GM06990 (cell line): ENCODE results near the gene TRERF1.

ENCODE experiments used
- DNase-seq: peaks from one replicate; pipeline ENCODE4 v3.0.0-alpha.2; 2011; ENCODE audit not compliant: insufficient read length; ENCODE audit errors: extremely low read depth
- H3K27me3 ChIP-seq: replicated peaks from 2 replicates; pipeline ENCODE4 v1.6.0; 2011; ENCODE audit warnings: low read length; ENCODE audit not compliant: control insufficient read depth, insufficient read depth
- H3K36me3 ChIP-seq: 2 replicates; pipeline ENCODE4 v1.5.1; 2011; ENCODE audit warnings: low read length; ENCODE audit not compliant: control insufficient read depth, insufficient read depth
- H3K4me3 ChIP-seq: replicated peaks from 2 replicates; pipeline ENCODE4 v1.5.1; 2011; ENCODE audit warnings: low read depth, mild to moderate bottlenecking, control low read depth, low read length
- CTCF ChIP-seq: IDR thresholded peaks from 2 replicates; pipeline ENCODE4 v1.5.1; 2011; ENCODE audit warnings: low read length, control low read depth, mild to moderate bottlenecking, inconsistent platforms; ENCODE audit not compliant: insufficient read depth, poor library complexity, severe bottlenecking

The TRERF1 gene

DNA sequence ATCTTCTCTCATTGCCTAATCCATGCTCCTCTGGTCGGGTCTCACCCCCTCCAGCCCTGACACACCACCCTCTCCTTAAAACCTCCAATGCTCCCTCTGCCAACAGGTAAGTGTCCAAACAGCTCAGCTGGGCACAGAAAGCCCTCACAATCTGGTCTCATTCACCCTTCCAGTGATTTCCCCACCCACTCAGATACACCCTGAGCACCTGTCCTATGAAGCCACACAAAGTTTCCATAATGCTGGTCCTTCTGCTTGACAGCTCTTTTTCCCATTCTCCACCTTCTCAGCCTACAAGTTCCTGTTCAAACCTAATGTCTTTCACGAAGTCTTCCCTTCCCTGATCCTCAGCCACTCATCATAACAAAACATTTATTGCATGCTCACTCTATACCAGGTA lies 164.0 kb downstream of the TRERF1 start:
- no peaks in the 10 kb centered on the region for H3K27me3 ChIP-seq
- no peaks in the 10 kb centered on the region for H3K36me3 ChIP-seq
- no peak for DNase-seq
- H3K4me3 ChIP-seq = no peak overlapping the region
- no peak for TF ChIP-seq CTCF

- no peaks in the 10 kb centered on the region for H3K27me3 ChIP-seq
- no peaks in the 10 kb centered on the region; the same call in 1 of the 2 replicates for H3K36me3 ChIP-seq
- no peak overlapping the region for H3K4me3 ChIP-seq
- DNase-seq = no peak
- TF ChIP-seq CTCF = no peak
These were observed 170.2 kb downstream of the TRERF1 start for GRCh38 chr6:42281570-42281969.

- no peak for TF ChIP-seq CTCF
- DNase-seq = no peak
- Histone ChIP-seq H3K36me3 (no peaks in the 10 kb centered on the region; the same call in 1 of the 2 replicates), H3K27me3 (no peaks in the 10 kb centered on the region), H3K4me3 (no peak overlapping the region)
These were observed 170.7 kb downstream of the TRERF1 start for GRCh38 chr6:42280966-42281533.

- TF ChIP-seq CTCF = no peak
- Histone ChIP-seq H3K4me3 (no peak overlapping the region), H3K36me3 (no peaks in the 10 kb centered on the region; the same call in 1 of the 2 replicates), H3K27me3 (no peaks in the 10 kb centered on the region)
- DNase-seq = no peak
These were observed 171.6 kb downstream of the TRERF1 start for GRCh38 chr6:42279966-42280629.

- no peak for DNase-seq
- Histone ChIP-seq H3K27me3 (no peaks in the 10 kb centered on the region), H3K4me3 (no peak overlapping the region), H3K36me3 (no peaks in the 10 kb centered on the region; the same call in 1 of the 2 replicates)
- no peak for TF ChIP-seq CTCF
These were observed 172.5 kb downstream of the TRERF1 start for GRCh38 chr6:42279144-42279781.
